HL-60 (cell line): Measurements from ENCODE around the gene SUMF1.

Source experiments
- DNase-seq, 2 experiments: peaks; one replicate each; pipeline ENCODE4 v3.0.0-alpha.2; 2010 to 2020; ENCODE audit warnings: low read depth in 1 of 2, low spot score in 1 of 2
- H3K27ac ChIP-seq: fragments of 250-450 bp; sonication (Bioruptor Pico); replicated peaks from 2 replicates; pipeline ENCODE4 v1.5.1; 2020; ENCODE audit warnings: mild to moderate bottlenecking, moderate library complexity
- H3K27me3 ChIP-seq: fragments of 250-450 bp; sonication (Bioruptor Pico); 2 replicates; pipeline ENCODE4 v1.5.1; 2021; ENCODE audit warnings: mild to moderate bottlenecking, moderate library complexity; ENCODE audit not compliant: insufficient read depth, poor library complexity, severe bottlenecking
- H3K4me3 ChIP-seq: replicated peaks from 2 replicates; pipeline ENCODE4 v1.5.1; 2011; ENCODE audit warnings: mild to moderate bottlenecking, control low read depth, low read length; ENCODE audit not compliant: insufficient read depth
- GABPA ChIP-seq: IDR thresholded peaks from 2 replicates; pipeline ENCODE4 v1.6.1; 2012; ENCODE audit warnings: low read depth
- POLR2AphosphoS5 ChIP-seq: IDR thresholded peaks from 2 replicates; pipeline ENCODE4 v1.6.1; 2012; ENCODE audit warnings: low read depth
- SPI1 ChIP-seq: IDR thresholded peaks from 2 replicates; pipeline ENCODE4 v1.6.1; 2012; ENCODE audit warnings: low read depth, mild to moderate bottlenecking, borderline replicate concordance
- TF ChIP-seq, protein P1 (sequence below): IDR thresholded peaks from 2 replicates; pipeline ENCODE4 v1.6.1; 2012; ENCODE audit warnings: low read depth; ENCODE audit not compliant: insufficient replicate concordance
- TF ChIP-seq, protein P2 (sequence below): IDR thresholded peaks from one replicate; pipeline ENCODE4 v1.5.1; 2011; ENCODE audit warnings: low read length, control low read depth, inconsistent platforms; ENCODE audit not compliant: insufficient read depth

SUMF1 gene

DNA sequence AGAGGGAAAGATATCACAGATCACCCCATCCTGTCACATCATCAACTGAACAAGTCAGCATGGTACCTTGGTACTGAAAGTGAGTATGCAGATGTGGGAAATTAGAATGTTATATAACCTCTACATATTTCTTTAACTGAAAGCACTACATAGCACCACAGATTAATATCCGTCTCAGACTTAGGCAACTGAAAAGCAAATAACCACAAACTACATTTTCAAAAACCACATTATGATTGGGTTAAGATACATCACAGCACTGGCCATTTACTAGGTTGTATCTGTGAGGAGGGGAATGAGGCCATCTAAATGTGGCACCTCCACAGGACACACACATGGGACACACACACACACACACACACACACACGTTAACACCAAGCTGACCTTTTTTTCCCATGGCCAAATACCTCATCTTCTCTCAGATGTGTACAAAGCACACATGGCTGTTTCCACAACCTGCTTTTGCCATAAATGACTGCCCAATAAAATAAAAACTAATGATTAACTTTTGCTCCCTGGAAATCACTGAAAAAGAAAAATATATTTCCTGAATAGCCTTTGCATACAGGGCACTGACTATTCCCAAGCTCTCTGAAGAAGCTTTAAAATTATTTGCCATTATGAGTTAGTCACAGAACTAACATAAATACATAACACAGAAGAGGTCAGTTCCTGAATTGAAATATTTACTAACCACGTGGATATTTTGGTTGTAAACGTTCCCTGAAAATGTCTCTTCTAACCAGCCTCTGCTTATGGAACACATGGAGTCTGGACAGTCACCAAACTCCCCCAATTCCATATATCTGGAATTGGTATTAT, 60.1 kb downstream of the SUMF1 start:
- H3K27ac ChIP-seq = no peak overlapping the region
- H3K4me3 ChIP-seq = no peak overlapping the region
- DNase-seq = no peak
- H3K27me3 ChIP-seq = no peaks in the 10 kb centered on the region
- TF ChIP-seq, protein P1, sequence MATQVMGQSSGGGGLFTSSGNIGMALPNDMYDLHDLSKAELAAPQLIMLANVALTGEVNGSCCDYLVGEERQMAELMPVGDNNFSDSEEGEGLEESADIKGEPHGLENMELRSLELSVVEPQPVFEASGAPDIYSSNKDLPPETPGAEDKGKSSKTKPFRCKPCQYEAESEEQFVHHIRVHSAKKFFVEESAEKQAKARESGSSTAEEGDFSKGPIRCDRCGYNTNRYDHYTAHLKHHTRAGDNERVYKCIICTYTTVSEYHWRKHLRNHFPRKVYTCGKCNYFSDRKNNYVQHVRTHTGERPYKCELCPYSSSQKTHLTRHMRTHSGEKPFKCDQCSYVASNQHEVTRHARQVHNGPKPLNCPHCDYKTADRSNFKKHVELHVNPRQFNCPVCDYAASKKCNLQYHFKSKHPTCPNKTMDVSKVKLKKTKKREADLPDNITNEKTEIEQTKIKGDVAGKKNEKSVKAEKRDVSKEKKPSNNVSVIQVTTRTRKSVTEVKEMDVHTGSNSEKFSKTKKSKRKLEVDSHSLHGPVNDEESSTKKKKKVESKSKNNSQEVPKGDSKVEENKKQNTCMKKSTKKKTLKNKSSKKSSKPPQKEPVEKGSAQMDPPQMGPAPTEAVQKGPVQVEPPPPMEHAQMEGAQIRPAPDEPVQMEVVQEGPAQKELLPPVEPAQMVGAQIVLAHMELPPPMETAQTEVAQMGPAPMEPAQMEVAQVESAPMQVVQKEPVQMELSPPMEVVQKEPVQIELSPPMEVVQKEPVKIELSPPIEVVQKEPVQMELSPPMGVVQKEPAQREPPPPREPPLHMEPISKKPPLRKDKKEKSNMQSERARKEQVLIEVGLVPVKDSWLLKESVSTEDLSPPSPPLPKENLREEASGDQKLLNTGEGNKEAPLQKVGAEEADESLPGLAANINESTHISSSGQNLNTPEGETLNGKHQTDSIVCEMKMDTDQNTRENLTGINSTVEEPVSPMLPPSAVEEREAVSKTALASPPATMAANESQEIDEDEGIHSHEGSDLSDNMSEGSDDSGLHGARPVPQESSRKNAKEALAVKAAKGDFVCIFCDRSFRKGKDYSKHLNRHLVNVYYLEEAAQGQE = no peak
- TF ChIP-seq POLR2AphosphoS5 (no peak), SPI1 (no peak), GABPA (no peak)
- TF ChIP-seq, protein P2, sequence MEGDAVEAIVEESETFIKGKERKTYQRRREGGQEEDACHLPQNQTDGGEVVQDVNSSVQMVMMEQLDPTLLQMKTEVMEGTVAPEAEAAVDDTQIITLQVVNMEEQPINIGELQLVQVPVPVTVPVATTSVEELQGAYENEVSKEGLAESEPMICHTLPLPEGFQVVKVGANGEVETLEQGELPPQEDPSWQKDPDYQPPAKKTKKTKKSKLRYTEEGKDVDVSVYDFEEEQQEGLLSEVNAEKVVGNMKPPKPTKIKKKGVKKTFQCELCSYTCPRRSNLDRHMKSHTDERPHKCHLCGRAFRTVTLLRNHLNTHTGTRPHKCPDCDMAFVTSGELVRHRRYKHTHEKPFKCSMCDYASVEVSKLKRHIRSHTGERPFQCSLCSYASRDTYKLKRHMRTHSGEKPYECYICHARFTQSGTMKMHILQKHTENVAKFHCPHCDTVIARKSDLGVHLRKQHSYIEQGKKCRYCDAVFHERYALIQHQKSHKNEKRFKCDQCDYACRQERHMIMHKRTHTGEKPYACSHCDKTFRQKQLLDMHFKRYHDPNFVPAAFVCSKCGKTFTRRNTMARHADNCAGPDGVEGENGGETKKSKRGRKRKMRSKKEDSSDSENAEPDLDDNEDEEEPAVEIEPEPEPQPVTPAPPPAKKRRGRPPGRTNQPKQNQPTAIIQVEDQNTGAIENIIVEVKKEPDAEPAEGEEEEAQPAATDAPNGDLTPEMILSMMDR = no peak

DNA sequence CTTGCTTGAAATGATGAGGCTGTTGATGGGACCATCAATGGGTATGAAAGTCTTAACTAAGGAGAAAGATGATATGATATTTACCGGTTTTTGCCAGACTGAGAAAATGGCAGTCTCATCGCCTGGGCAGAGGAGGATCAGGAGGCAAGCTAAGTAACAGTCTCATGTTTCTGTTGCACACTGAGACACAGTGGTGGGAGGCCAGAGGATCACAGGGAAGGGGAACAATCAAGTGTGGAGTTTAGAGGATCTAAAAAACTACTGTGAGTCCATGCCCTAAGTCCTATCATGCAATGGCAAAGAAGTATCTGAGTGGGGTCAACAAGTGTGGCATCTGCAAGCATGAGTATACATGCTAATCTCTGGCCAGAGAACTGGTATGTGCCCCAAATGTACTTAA, 62.2 kb downstream of the SUMF1 start:
- DNase-seq = no peak
- H3K4me3 ChIP-seq = no peak overlapping the region
- TF ChIP-seq, protein P1 = no peak
- TF ChIP-seq POLR2AphosphoS5 = no peak
- TF ChIP-seq, protein P2 = no peak
- H3K27ac ChIP-seq = no peak overlapping the region
- no peaks in the 10 kb centered on the region for H3K27me3 ChIP-seq

DNA sequence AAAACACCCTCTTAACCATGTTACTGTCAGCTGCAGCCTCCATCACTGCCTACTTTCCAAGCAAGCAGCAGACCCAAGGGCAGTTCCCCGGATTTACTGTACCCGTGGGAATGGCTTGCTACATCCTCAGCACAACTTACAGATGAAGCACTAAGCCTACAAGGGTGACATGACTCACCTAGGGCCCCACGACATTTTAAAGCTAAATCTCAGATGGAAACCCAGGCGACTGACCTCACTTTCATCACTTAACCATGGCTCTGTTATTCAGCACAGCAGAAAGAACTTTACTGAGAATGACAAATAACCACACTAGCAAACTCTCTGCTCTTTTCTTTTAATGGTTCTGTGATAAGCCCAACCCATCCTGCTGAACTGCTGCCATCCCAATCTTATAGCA, 65.6 kb downstream of the SUMF1 start:
- no peak overlapping the region for H3K27ac ChIP-seq
- TF ChIP-seq SPI1 (no peak), GABPA (no peak), POLR2AphosphoS5 (no peak)
- TF ChIP-seq, protein P2 = no peak
- TF ChIP-seq, protein P1 = no peak
- H3K4me3 ChIP-seq = no peak overlapping the region
- no peaks in the 10 kb centered on the region for H3K27me3 ChIP-seq
- no peak for DNase-seq
